K562 (cell line): ENCODE measurements around the gene MTG2. TPM values are rescaled to one million over a fixed set of nuclear protein-coding genes. Genes with fewer than 3 reads are reported as not detected.

Experiments used
- ATAC-seq: fragments of 200-7000 bp; cut with Tn5 transposase; 3 replicates; pipeline ENCODE4 v1.9.1; 2020; ENCODE audit warnings: moderate library complexity
- BruUV-seq: library from RNA; stranded (reverse); fragments of 400-500 nt; replicated peaks from 2 replicates; lab custom pipeline; 2021; lab: Mats Ljungman, UMichigan
- CTCF ChIA-PET: fragments of 300-600 bp; formaldehyde crosslinking; extraction: SDS; loops from one replicate; lab custom pipeline; 2021; ENCODE audit warnings: low intra/inter-chr PET ratio; lab: Yijun Ruan, JAX
- POLR2A ChIA-PET: fragments of 300-600, 350-650 bp; sonication (Branson Sonifier 250); formaldehyde crosslinking; extraction: SDS; loops from one replicate; lab custom pipeline; 2021; ENCODE audit warnings: antibody characterized with exemption, inconsistent platforms; lab: Yijun Ruan, JAX
- DNase-seq, 4 experiments: peaks; one replicate each; pipeline versions ENCODE4 v3.0.0 to v3.0.0-alpha.2; 2011 to 2018; ENCODE audit warnings: low spot score in 3 of 4, mixed read lengths in 3 of 4; ENCODE audit errors: extremely low read depth in 1 of 4
- FAIRE-seq: peaks from 2 replicates; lab custom pipeline; 2011; peaks lifted over from hg19 to GRCh38; lab: Jason Lieb, UNC
- H2AFZ ChIP-seq: 2 replicates; pipeline ENCODE4 v1.6.0; 2011; ENCODE audit warnings: low read depth, low read length, control low read depth, inconsistent platforms
- H3K27ac ChIP-seq: fragments of 200-600 bp; 3 replicates; pipeline ENCODE4 v1.8.0; 2011; ENCODE audit warnings: low read depth, mild to moderate bottlenecking, control low read depth, inconsistent platforms, low read length, moderate library complexity, mixed read lengths; ENCODE audit errors: extremely low read depth
- H3K27me3 ChIP-seq, 2 experiments: fragments of 300-600 bp in 1 of 2; 2 replicates in 1 of 2; 3 replicates in 1 of 2; pipeline versions ENCODE4 v1.6.0 to v1.8.0; 2011; ENCODE audit warnings: inconsistent platforms in 2 of 2, low read length in 2 of 2, mild to moderate bottlenecking in 1 of 2, mixed read lengths in 1 of 2, moderate library complexity in 1 of 2; ENCODE audit not compliant: control insufficient read depth in 2 of 2, insufficient read depth in 2 of 2
- H3K36me3 ChIP-seq: fragments of 300-600 bp; 3 replicates; pipeline ENCODE4 v1.8.0; 2011; ENCODE audit warnings: mild to moderate bottlenecking, low read length, inconsistent platforms; ENCODE audit not compliant: control insufficient read depth, insufficient read depth
- H3K4me1 ChIP-seq, 2 experiments: fragments of 200-600 bp in 1 of 2; replicated peaks in 1 of 2; 2 replicates in 1 of 2; 3 replicates in 1 of 2; pipeline versions ENCODE4 v1.5.1 to v1.8.0; 2011; ENCODE audit warnings: inconsistent platforms in 2 of 2, low read length in 2 of 2, mild to moderate bottlenecking in 1 of 2, mixed read lengths in 1 of 2, moderate library complexity in 1 of 2; ENCODE audit not compliant: control insufficient read depth in 2 of 2, insufficient read depth in 2 of 2
- H3K4me2 ChIP-seq: 2 replicates; pipeline ENCODE4 v1.6.1; 2011; ENCODE audit warnings: low read length, control low read depth, inconsistent platforms, mixed read lengths; ENCODE audit not compliant: insufficient read depth
- H3K4me3 ChIP-seq: fragments of 200-600 bp; sonication (generic), shearing (Covaris generic); 2 replicates; pipeline ENCODE4 v1.5.1; 2016; ENCODE audit warnings: control low read depth, inconsistent platforms
- H3K79me2 ChIP-seq: fragments of 200-600 bp; 3 replicates; pipeline ENCODE4 v1.8.0; 2011; ENCODE audit warnings: low read length, inconsistent platforms; ENCODE audit not compliant: control insufficient read depth, insufficient read depth
- H3K9ac ChIP-seq, 2 experiments: 2 replicates each; pipeline versions ENCODE4 v1.6.0 to v1.6.1; 2011; ENCODE audit warnings: low read depth in 2 of 2, low read length in 2 of 2, control low read depth in 1 of 2, inconsistent platforms in 1 of 2, mild to moderate bottlenecking in 1 of 2, mixed read lengths in 1 of 2; ENCODE audit not compliant: insufficient read depth in 1 of 2
- H3K9me1 ChIP-seq: one replicate; pipeline ENCODE4 v1.6.0; 2011; ENCODE audit warnings: inconsistent platforms, mild to moderate bottlenecking, low read length, moderate library complexity; ENCODE audit not compliant: control insufficient read depth, insufficient read depth
- H3K9me3 ChIP-seq: replicated peaks from 2 replicates; pipeline ENCODE4 v1.5.1; 2011; ENCODE audit warnings: low read depth, low read length, inconsistent platforms; ENCODE audit not compliant: control insufficient read depth, insufficient read depth
- H4K20me1 ChIP-seq: replicated peaks from 2 replicates; pipeline ENCODE4 v1.6.1; 2011; ENCODE audit warnings: low read length, inconsistent platforms, mixed read lengths; ENCODE audit not compliant: control insufficient read depth, insufficient read depth
- ETV6 ChIP-seq, 3 experiments: fragments of 150-350 bp in 1 of 3; sonication (generic) in 1 of 3; formaldehyde crosslinking in 1 of 3; IDR thresholded peaks; 2 replicates each; pipeline versions ENCODE4 v1.6.1 to v1.8.0; 2014 to 2022; ENCODE audit warnings: borderline replicate concordance in 2 of 3, low read depth in 2 of 3, antibody characterized with exemption in 1 of 3, low read length in 1 of 3, mild to moderate bottlenecking in 1 of 3, missing genetic modification reagents in 1 of 3
- POLR2G ChIP-seq: fragments of 200-400 bp; formaldehyde crosslinking; IDR thresholded peaks from 2 replicates; pipeline ENCODE4 v1.6.1; 2017; ENCODE audit warnings: low read depth, mild to moderate bottlenecking, antibody characterized with exemption, low read length, moderate library complexity
- TAF9B ChIP-seq: fragments of 450-650 bp; IDR thresholded peaks from 2 replicates; pipeline ENCODE4 v1.6.1; 2018; ENCODE audit warnings: mild to moderate bottlenecking; ENCODE audit not compliant: partially characterized antibody
- TOE1 ChIP-seq, 2 experiments: fragments of 450-650 bp in 1 of 2; sonication (generic) in 1 of 2; formaldehyde crosslinking in 1 of 2; IDR thresholded peaks; 2 replicates each; pipeline versions ENCODE4 v1.7.1 to v1.8.0; 2016 to 2022; ENCODE audit warnings: borderline replicate concordance in 2 of 2, mild to moderate bottlenecking in 2 of 2, antibody characterized with exemption in 1 of 2, inconsistent platforms in 1 of 2, low read depth in 1 of 2, missing genetic modification reagents in 1 of 2, moderate library complexity in 1 of 2
- WGBS: fragments of 100-300 bp; shearing (Covaris generic); methylation state at CpG from one replicate; pipeline ENCODE4 v1.1.6; 2016; ENCODE audit warnings: low coverage, mixed read lengths; ENCODE audit not compliant: insufficient coverage; ENCODE audit errors: missing lambda C conversion rate; 5-methylcytosine and 5-hydroxymethylcytosine counted together
- in situ Hi-C: fragments of 300-500 bp; cut with MboI; formaldehyde crosslinking; loops from 4 replicates; pipeline ENCODE4 v1.15.0; 2018; ENCODE audit warnings: inconsistent platforms, mixed read lengths
- intact Hi-C: fragments of 100-400 bp; cut with micrococcal nuclease; formaldehyde crosslinking; loops from 2 replicates; pipeline ENCODE4 v1.14.2; 2022
- polyA plus RNA-seq, 8 experiments: library from polyadenylated mRNA; depleted of rRNA in 4 of 8; stranded (reverse) in 5 of 8; unstranded in 3 of 8; fragments of >200 nt; fragmentation: Nextera tagmentation in 2 of 8; fragmentation: Illumina TruSeq in 1 of 8; extraction: Ambion mirVana in 2 of 8; extraction: Trizol in 1 of 8; gene quantifications; 2 replicates each; pipeline versions ENCODE4 v1.2.1 to v1.2.3, GENCODE V29; 2011 to 2014; ENCODE audit warnings: inconsistent platforms in 1 of 8, missing spikeins in 1 of 8
- total RNA-seq, 7 experiments: library from RNA; depleted of rRNA in 6 of 7; stranded (reverse); fragments of >200 nt in 6 of 7; fragmentation: Illumina TruSeq in 2 of 7; extraction: Trizol in 2 of 7; gene quantifications; 2 replicates each; pipeline versions ENCODE4 v1.2.1 to v1.2.3, GENCODE V29; 2011 to 2021; ENCODE audit warnings: low replicate concordance in 1 of 7
- TF ChIP-seq, protein P1 (sequence below): fragments of 150-350 bp; IDR thresholded peaks from 2 replicates; pipeline ENCODE4 v1.6.1; 2014; ENCODE audit warnings: low read depth, mild to moderate bottlenecking, low read length, borderline replicate concordance
- TF ChIP-seq, protein P2 (sequence below): sonication (generic); formaldehyde crosslinking; IDR thresholded peaks from 2 replicates; pipeline ENCODE4 v1.8.0; 2023; ENCODE audit warnings: mild to moderate bottlenecking, missing genetic modification reagents

The MTG2 gene
- total and polyA plus RNA-seq, 9 of the 15 experiments (the other 6 are each of a cell fraction or from before 2014, with no cell fraction given), result 8.7 to 67.5 (median 44.5) TPM

DNA sequence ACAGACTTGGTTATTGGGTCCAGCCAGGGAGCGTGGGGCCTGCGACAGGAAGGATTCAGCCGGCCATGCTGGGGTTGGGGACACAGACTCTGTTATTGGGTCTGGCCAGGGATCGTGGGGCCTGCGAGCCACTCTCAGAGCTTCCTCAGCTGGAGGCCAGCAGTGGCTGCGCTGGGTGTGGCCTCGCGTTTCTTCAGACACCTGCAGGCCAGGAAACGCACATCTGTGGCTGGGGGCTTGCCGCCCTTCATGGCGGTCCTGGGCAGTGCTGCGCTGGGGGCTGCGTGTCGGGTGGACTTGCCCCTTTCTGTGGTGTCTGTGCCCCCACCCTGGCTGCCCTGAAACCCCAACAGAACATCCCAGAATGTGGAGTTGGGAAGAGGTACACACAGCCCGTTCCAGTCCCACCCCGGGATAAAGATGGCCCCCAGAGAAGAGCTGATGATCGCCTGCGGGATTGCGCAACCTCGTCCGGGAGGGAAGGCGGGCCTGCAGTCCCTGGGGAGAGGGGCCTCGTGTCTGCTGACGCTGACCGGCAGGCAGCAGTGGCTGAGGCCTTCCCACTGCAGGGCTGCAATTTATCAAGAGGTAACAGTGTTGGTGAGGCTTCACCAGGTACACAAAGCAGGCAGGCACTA, 16.9 kb upstream of the MTG2 start:
- WGBS, result 92% methylated on average over 23 of the region's 25 CpGs

DNA sequence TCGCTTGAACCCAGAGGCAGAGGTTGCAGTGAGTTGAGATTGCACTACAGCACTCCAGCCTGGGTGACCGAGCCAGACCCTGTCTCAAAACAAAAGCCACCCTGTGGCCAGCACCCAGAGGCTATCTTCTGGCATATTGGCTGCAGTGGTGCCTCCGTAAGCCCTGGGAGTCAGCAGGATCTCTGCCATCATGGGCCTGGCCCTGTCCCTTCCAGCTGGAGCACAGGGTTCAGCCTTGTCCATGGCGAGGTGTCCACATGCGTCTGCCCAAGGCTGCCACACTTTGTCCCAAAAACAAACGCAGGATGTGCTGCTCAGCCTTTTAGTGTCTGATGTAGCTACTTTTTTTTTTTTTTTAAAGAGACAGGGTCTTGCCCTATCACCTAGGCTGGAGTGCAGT, 15.4 kb upstream of the MTG2 start:
- Histone ChIP-seq H3K4me1 (peaks cover 0 to 13% of the 10 kb centered on the region in 2 experiments; a peak in 1 of 5 replicates), H3K79me2 (no peaks in the 10 kb centered on the region), H3K27ac (no peak overlapping the region), H3K4me2 (no peak overlapping the region), H2AFZ (no peak overlapping the region), H3K9me3 (no peaks in the 10 kb centered on the region), H3K36me3 (peaks cover 61% of the 10 kb centered on the region; the same call in 2 of the 3 replicates), H3K4me3 (no peak overlapping the region), H4K20me1 (0 out of 2 replicates have a peak, but pooled peaks cover 4% of the 10 kb centered on the region), H3K27me3 (no peaks in the 10 kb centered on the region), H3K9me1 (peaks cover 3% of the 10 kb centered on the region), H3K9ac (no peak overlapping the region; a peak in 1 of 4 replicates)
- ATAC-seq, result no peak
- in situ Hi-C loops (no loop called here), intact Hi-C loops (no loop called here)
- no peak for DNase-seq
- ChIA-PET POLR2A (no interaction called here), CTCF (interaction anchor here (0.6 kb wide), 1 partner anchor 152 kb away, joined by 3 read pairs; no protein-coding TSS in a partner anchor)
- no TSS peak for BruUV-seq
- no peak for FAIRE-seq
- 84% methylated on average over 5 of the region's 6 CpGs for WGBS
- no peak for TF ChIP-seq TOE1 (IDR thresholded peaks at IDR 0.05; ENCODE audit: borderline replicate concordance)
- no peak for TF ChIP-seq TOE1 (CRISPR knock-in tag; IDR thresholded peaks at IDR 0.05; ENCODE audit: borderline replicate concordance, low read depth)
- TF ChIP-seq ETV6 (IDR thresholded peaks at IDR 0.05; ENCODE audit: borderline replicate concordance in 1 of 2, low read depth in 2 of 2, low read length in 1 of 2), result no peak
- TF ChIP-seq ETV6 (CRISPR knock-in tag; IDR thresholded peaks at IDR 0.05; ENCODE audit: borderline replicate concordance), result no peak
- no peak for TF ChIP-seq TAF9B
- TF ChIP-seq, protein P1, sequence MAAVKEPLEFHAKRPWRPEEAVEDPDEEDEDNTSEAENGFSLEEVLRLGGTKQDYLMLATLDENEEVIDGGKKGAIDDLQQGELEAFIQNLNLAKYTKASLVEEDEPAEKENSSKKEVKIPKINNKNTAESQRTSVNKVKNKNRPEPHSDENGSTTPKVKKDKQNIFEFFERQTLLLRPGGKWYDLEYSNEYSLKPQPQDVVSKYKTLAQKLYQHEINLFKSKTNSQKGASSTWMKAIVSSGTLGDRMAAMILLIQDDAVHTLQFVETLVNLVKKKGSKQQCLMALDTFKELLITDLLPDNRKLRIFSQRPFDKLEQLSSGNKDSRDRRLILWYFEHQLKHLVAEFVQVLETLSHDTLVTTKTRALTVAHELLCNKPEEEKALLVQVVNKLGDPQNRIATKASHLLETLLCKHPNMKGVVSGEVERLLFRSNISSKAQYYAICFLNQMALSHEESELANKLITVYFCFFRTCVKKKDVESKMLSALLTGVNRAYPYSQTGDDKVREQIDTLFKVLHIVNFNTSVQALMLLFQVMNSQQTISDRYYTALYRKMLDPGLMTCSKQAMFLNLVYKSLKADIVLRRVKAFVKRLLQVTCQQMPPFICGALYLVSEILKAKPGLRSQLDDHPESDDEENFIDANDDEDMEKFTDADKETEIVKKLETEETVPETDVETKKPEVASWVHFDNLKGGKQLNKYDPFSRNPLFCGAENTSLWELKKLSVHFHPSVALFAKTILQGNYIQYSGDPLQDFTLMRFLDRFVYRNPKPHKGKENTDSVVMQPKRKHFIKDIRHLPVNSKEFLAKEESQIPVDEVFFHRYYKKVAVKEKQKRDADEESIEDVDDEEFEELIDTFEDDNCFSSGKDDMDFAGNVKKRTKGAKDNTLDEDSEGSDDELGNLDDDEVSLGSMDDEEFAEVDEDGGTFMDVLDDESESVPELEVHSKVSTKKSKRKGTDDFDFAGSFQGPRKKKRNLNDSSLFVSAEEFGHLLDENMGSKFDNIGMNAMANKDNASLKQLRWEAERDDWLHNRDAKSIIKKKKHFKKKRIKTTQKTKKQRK, result no peak

More for the DNA sequence above, 16.9 kb upstream of the MTG2 start:
- no peak overlapping the region for H3K27ac ChIP-seq
- H3K9me1 ChIP-seq, result peaks cover 3% of the 10 kb centered on the region
- H3K4me3 ChIP-seq, result no peak overlapping the region
- DNase-seq (no peak), FAIRE-seq (no peak), ATAC-seq (no peak)
- H3K79me2 ChIP-seq, result no peaks in the 10 kb centered on the region
- H3K9me3 ChIP-seq, result no peaks in the 10 kb centered on the region
- 0 out of 2 replicates have a peak, but pooled peaks cover 4% of the 10 kb centered on the region for H4K20me1 ChIP-seq
- in situ Hi-C loops (no loop called here), intact Hi-C loops (no loop called here)
- no peak overlapping the region; a peak in 1 of 4 replicates for H3K9ac ChIP-seq
- ChIA-PET CTCF (no interaction called here), POLR2A (interaction anchor here (0.6 kb wide), 1 partner anchor 23 kb away, joined by 4 read pairs; the partner anchor contains the start of genes PSMA7 and SS18L1)
- no peaks in the 10 kb centered on the region for H3K27me3 ChIP-seq
- BruUV-seq, result no TSS peak
- TF ChIP-seq, protein P2, sequence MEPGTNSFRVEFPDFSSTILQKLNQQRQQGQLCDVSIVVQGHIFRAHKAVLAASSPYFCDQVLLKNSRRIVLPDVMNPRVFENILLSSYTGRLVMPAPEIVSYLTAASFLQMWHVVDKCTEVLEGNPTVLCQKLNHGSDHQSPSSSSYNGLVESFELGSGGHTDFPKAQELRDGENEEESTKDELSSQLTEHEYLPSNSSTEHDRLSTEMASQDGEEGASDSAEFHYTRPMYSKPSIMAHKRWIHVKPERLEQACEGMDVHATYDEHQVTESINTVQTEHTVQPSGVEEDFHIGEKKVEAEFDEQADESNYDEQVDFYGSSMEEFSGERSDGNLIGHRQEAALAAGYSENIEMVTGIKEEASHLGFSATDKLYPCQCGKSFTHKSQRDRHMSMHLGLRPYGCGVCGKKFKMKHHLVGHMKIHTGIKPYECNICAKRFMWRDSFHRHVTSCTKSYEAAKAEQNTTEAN, result no peak
- peak; percentile 59 for TF ChIP-seq POLR2G
- H2AFZ ChIP-seq, result no peak overlapping the region
- no peak overlapping the region for H3K4me2 ChIP-seq
- H3K36me3 ChIP-seq, result peaks cover 74% of the 10 kb centered on the region; the same call in 2 of the 3 replicates
- peaks cover 0 to 16% of the 10 kb centered on the region in 2 experiments; a peak in 1 of 5 replicates for H3K4me1 ChIP-seq
